HCT116 (cell line): Measurements from ENCODE around the gene UPP2. TPM values are rescaled to one million over a fixed set of nuclear protein-coding genes. Genes with fewer than 3 reads are reported as not detected.

ENCODE experiments used
- ATAC-seq: fragments of 200-7000 bp; cut with Tn5 transposase; 2 replicates; pipeline ENCODE4 v1.9.1; 2020; ENCODE audit warnings: mild to moderate bottlenecking, moderate library complexity
- BruUV-seq: library from RNA; stranded (reverse); fragments of 400-500 nt; replicated peaks from 2 replicates; lab custom pipeline; 2021; lab: Mats Ljungman, UMichigan
- CTCF ChIA-PET: fragments of 300-600 bp; sonication (Branson Sonifier 250); formaldehyde crosslinking; loops from one replicate; lab custom pipeline; 2021; ENCODE audit warnings: antibody characterized with exemption; lab: Charles Lee
- POLR2A ChIA-PET: fragments of 300-600, 350-600 bp; sonication (Branson Sonifier 250); formaldehyde crosslinking; loops from one replicate; lab custom pipeline; 2021; ENCODE audit warnings: antibody characterized with exemption; lab: Charles Lee
- RAD21 ChIA-PET, 2 experiments: fragments of 300-600 bp; sonication (Branson Sonifier 250); formaldehyde crosslinking; loops; one replicate each; lab custom pipeline; 2023; ENCODE audit warnings: low total read pairs in 2 of 2; ENCODE audit not compliant: uncharacterized antibody in 2 of 2, unreplicated experiment in 2 of 2, low non-redundant PET in 1 of 2; lab: Charles Lee
- DNase-seq: peaks from one replicate; pipeline ENCODE4 v3.0.0-alpha.2; 2010; ENCODE audit warnings: low read depth, low spot score
- H2AFZ ChIP-seq: fragments of 200-600 bp; shearing (Covaris generic), sonication (generic); 2 replicates; pipeline ENCODE4 v1.6.1; 2017; ENCODE audit warnings: low read depth, mixed run types, mixed read lengths, antibody characterized with exemption, low read length; ENCODE audit not compliant: poor library complexity, severe bottlenecking
- H3K27ac ChIP-seq: 2 replicates; pipeline ENCODE4 v1.5.1; 2012; ENCODE audit warnings: low read depth, low read length
- H3K27me3 ChIP-seq: fragments of 200-600 bp; sonication (generic); 2 replicates; pipeline ENCODE4 v1.6.1; 2016; ENCODE audit warnings: mixed run types, low read length, mixed read lengths; ENCODE audit not compliant: insufficient read depth
- H3K36me3 ChIP-seq, 2 experiments: fragments of 200-500 bp in 1 of 2; fragments of 200-600 bp in 1 of 2; sonication (Bioruptor generic) in 1 of 2; sonication (generic) in 1 of 2; 2 replicates each; pipeline versions ENCODE4 v1.5.1 to v1.6.1; 2014 to 2016; ENCODE audit warnings: low read length in 2 of 2, inconsistent platforms in 1 of 2, mixed read lengths in 1 of 2, mixed run types in 1 of 2; ENCODE audit not compliant: insufficient read depth in 2 of 2, control insufficient read depth in 1 of 2
- H3K4me1 ChIP-seq, 2 experiments: fragments of 200-600 bp in 1 of 2; sonication (generic) in 1 of 2; 2 replicates each; pipeline versions ENCODE4 v1.5.1 to v1.6.1; 2012 to 2017; ENCODE audit warnings: low read length in 2 of 2, inconsistent platforms in 1 of 2, mild to moderate bottlenecking in 1 of 2, mixed read lengths in 1 of 2, mixed run types in 1 of 2, moderate library complexity in 1 of 2; ENCODE audit not compliant: insufficient read depth in 2 of 2, control insufficient read depth in 1 of 2
- H3K4me2 ChIP-seq: fragments of 200-600 bp; sonication (generic); 2 replicates; pipeline ENCODE4 v1.6.1; 2017; ENCODE audit warnings: mixed run types, low read length, mixed read lengths
- H3K4me3 ChIP-seq, 2 experiments: fragments of 200-600 bp in 1 of 2; sonication (generic) in 1 of 2; replicated peaks in 1 of 2; 2 replicates each; pipeline ENCODE4 v1.5.1; 2011 to 2016; ENCODE audit warnings: low read length in 2 of 2, control low read depth in 1 of 2, low read depth in 1 of 2, mild to moderate bottlenecking in 1 of 2, mixed read lengths in 1 of 2, mixed run types in 1 of 2
- H3K79me2 ChIP-seq: fragments of 200-600 bp; sonication (generic); 2 replicates; pipeline ENCODE4 v1.6.1; 2017; ENCODE audit warnings: mild to moderate bottlenecking, mixed run types, low read length, moderate library complexity, mixed read lengths; ENCODE audit not compliant: insufficient read depth
- H3K9ac ChIP-seq: fragments of 200-600 bp; sonication (generic); 2 replicates; pipeline ENCODE4 v1.6.1; 2016; ENCODE audit warnings: low read length, mixed read lengths
- H3K9me2 ChIP-seq: fragments of 200-600 bp; sonication (generic), shearing (Covaris generic); 2 replicates; pipeline ENCODE4 v1.6.1; 2017; ENCODE audit warnings: mixed run types, mild to moderate bottlenecking, moderate library complexity; ENCODE audit not compliant: insufficient read depth
- H3K9me3 ChIP-seq, 2 experiments: fragments of 200-500 bp in 1 of 2; fragments of 200-600 bp in 1 of 2; sonication (Bioruptor generic) in 1 of 2; sonication (generic) in 1 of 2; 2 replicates each; pipeline ENCODE4 v1.6.1; 2014 to 2017; ENCODE audit warnings: low read length in 2 of 2, mixed read lengths in 2 of 2, inconsistent platforms in 1 of 2, low read depth in 1 of 2, mild to moderate bottlenecking in 1 of 2, mixed run types in 1 of 2, moderate library complexity in 1 of 2; ENCODE audit not compliant: control insufficient read depth in 1 of 2, insufficient read depth in 1 of 2
- H4K20me1 ChIP-seq: fragments of 200-600 bp; sonication (generic), shearing (Covaris generic); 2 replicates; pipeline ENCODE4 v1.6.1; 2017; ENCODE audit warnings: mixed run types, mild to moderate bottlenecking, moderate library complexity; ENCODE audit not compliant: insufficient read depth
- CBX3 ChIP-seq: IDR thresholded peaks from 2 replicates; pipeline ENCODE4 v1.6.1; 2012; ENCODE audit warnings: low read depth
- CEBPB ChIP-seq: IDR thresholded peaks from 2 replicates; pipeline ENCODE4 v1.6.1; 2012; ENCODE audit warnings: low read depth
- EGR1 ChIP-seq: IDR thresholded peaks from 2 replicates; pipeline ENCODE4 v1.6.1; 2012; ENCODE audit warnings: low read depth
- ELF1 ChIP-seq: IDR thresholded peaks from 2 replicates; pipeline ENCODE4 v1.6.1; 2012; ENCODE audit warnings: low read depth, borderline replicate concordance
- JUND ChIP-seq: IDR thresholded peaks from 2 replicates; pipeline ENCODE4 v1.6.1; 2012
- POLR2A ChIP-seq: IDR thresholded peaks from 2 replicates; pipeline ENCODE4 v1.7.0; 2011; ENCODE audit warnings: borderline replicate concordance; ENCODE audit not compliant: insufficient read depth, insufficient read length; ENCODE audit errors: extremely low read depth
- ZFX ChIP-seq: fragments of 450-650 bp; IDR thresholded peaks from 2 replicates; pipeline ENCODE4 v1.6.1; 2017
- intact Hi-C: fragments of 100-400 bp; cut with micrococcal nuclease; formaldehyde crosslinking; loops from 2 replicates; pipeline ENCODE4 v1.10.0; 2022
- total RNA-seq: library from RNA; stranded (reverse); gene quantifications from one replicate; pipeline ENCODE4 v1.2.1, GENCODE V29; 2021; ENCODE audit not compliant: unreplicated experiment
- TF ChIP-seq, protein P1 (sequence below): IDR thresholded peaks from 2 replicates; pipeline ENCODE4 v1.6.1; 2012

Gene UPP2
- total RNA-seq, 1 experiment from 2014 or later: not detected

DNA sequence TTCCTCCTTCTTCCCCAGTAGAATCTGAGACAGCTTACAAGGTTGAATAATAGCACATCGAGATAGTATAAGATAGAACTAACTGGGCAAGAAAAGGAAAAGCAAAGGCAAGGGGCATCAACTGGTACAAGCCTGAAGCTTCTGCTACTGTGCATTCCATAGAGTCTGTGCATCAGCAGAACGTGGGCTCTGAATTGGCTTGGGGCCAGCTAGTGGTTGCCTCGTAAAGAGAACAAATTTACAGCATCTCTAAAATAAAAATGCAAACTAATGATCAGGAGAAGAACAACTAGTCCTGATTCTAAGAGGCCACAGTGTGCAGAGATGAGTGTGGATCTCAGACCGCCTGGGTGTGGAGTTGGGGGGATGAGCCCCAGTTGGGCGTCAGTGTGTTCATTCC, 36.6 kb downstream of the UPP2 start:
- no peak for ATAC-seq
- Histone ChIP-seq H3K9me3 (no peaks in the 10 kb centered on the region), H2AFZ (no peak overlapping the region), H3K4me2 (no peak overlapping the region)
- CTCF ChIA-PET: no interaction called here
- RAD21 ChIA-PET: no interaction called here
- TF ChIP-seq JUND (no peak), POLR2A (no peak), CEBPB (no peak), EGR1 (no peak), ELF1 (no peak), ZFX (no peak)
- TF ChIP-seq, protein P1, sequence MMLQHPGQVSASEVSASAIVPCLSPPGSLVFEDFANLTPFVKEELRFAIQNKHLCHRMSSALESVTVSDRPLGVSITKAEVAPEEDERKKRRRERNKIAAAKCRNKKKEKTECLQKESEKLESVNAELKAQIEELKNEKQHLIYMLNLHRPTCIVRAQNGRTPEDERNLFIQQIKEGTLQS: no peak
- TF ChIP-seq, all 23 proteins: peak for 0
- no peaks in the 10 kb centered on the region for H3K36me3 ChIP-seq
- H3K27ac ChIP-seq: no peak overlapping the region
- H3K27me3 ChIP-seq: no peaks in the 10 kb centered on the region
- H3K4me1 ChIP-seq: no peaks in the 10 kb centered on the region
- H4K20me1 ChIP-seq: no peaks in the 10 kb centered on the region
- BruUV-seq: no TSS peak
- POLR2A ChIA-PET: no interaction called here
- intact Hi-C loops: no loop called here
- no peaks in the 10 kb centered on the region for H3K79me2 ChIP-seq
- no peak for DNase-seq
- H3K9ac ChIP-seq: no peak overlapping the region
- no peaks in the 10 kb centered on the region for H3K9me2 ChIP-seq
- no peak overlapping the region for H3K4me3 ChIP-seq

- no peak for TF ChIP-seq CBX3
- TF ChIP-seq, all 23 proteins: peak for 0
- Histone ChIP-seq H2AFZ (no peak overlapping the region), H3K36me3 (no peaks in the 10 kb centered on the region), H3K9ac (no peak overlapping the region), H3K4me2 (no peak overlapping the region), H3K4me1 (peaks cover 0 to 6% of the 10 kb centered on the region in 2 experiments; a peak in 2 of 4 replicates), H3K9me2 (no peaks in the 10 kb centered on the region), H3K27me3 (no peaks in the 10 kb centered on the region), H4K20me1 (no peaks in the 10 kb centered on the region), H3K9me3 (no peaks in the 10 kb centered on the region), H3K4me3 (no peak overlapping the region), H3K79me2 (no peaks in the 10 kb centered on the region), H3K27ac (no peak overlapping the region)
- ATAC-seq (no peak), DNase-seq (no peak)
- no TSS peak for BruUV-seq
- ChIA-PET RAD21 (no interaction called here), CTCF (no interaction called here), POLR2A (no interaction called here)
- intact Hi-C loops: no loop called here
Observed at GRCh38 chr2:158140201-158140600, 38.5 kb downstream of the UPP2 start.
